Right lobe of liver (tissue), 6 donors: ENCODE data around the gene POMGNT1. TPM values are rescaled to one million over a fixed set of nuclear protein-coding genes. Genes with fewer than 3 reads are reported as not detected.
A peak's percentile ranks its signal among the peaks of the same experiment; 100 is the strongest.

Source experiments
- ATAC-seq, 4 donors: fragments of 200-7000 bp; cut with Tn5 transposase; one replicate each; pipeline ENCODE4 v1.9.1; 2020; ENCODE audit warnings: mild to moderate bottlenecking in 4 of 4, moderate library complexity in 4 of 4
- DNase-seq, 3 donors: peaks; one replicate each; pipeline ENCODE4 v3.0.0-alpha.2; 2020
- H3K27ac ChIP-seq, 3 donors: fragments of 200-600 bp; one replicate each; pipeline ENCODE4 v1.8.0; 2022
- H3K27me3 ChIP-seq, 2 donors: fragments of 200-600 bp; one replicate each; pipeline ENCODE4 v1.8.0; 2022
- H3K36me3 ChIP-seq, 4 donors: fragments of 200-600 bp; sonication (generic) in 1 of 4; one replicate each; pipeline versions ENCODE4 v1.5.1 to v1.8.0; 2017 to 2022; ENCODE audit warnings: control low read depth in 1 of 4
- H3K4me1 ChIP-seq, 4 donors: fragments of 200-600 bp; sonication (generic) in 1 of 4; one replicate each; pipeline versions ENCODE4 v1.5.1 to v1.8.0; 2017 to 2022; ENCODE audit warnings: control low read depth in 1 of 4
- H3K4me3 ChIP-seq, 3 donors: fragments of 200-600 bp; one replicate each; pipeline ENCODE4 v1.8.0; 2022
- H3K9me3 ChIP-seq, 4 donors: fragments of 200-600 bp; sonication (generic) in 1 of 4; one replicate each; pipeline versions ENCODE4 v1.5.1 to v1.8.0; 2017 to 2022; ENCODE audit warnings: control low read depth in 1 of 4
- CTCF ChIP-seq, 4 donors: fragments of 200-600 bp in 3 of 4; fragments of 450-650 bp in 1 of 4; IDR thresholded peaks; one replicate each; pipeline versions ENCODE4 v1.5.1 to v1.8.0; 2016 to 2022; ENCODE audit warnings: antibody characterized with exemption in 4 of 4, mild to moderate bottlenecking in 2 of 4
- POLR2A ChIP-seq: fragments of 450-650 bp; IDR thresholded peaks from one replicate; pipeline ENCODE4 v1.6.1; 2017; ENCODE audit warnings: antibody characterized with exemption, mild to moderate bottlenecking
- WGBS: methylation state at CpG from one replicate; pipeline ENCODE4 v1.1.6; 2018; ENCODE audit warnings: low coverage, low lambda C conversion rate; ENCODE audit not compliant: insufficient coverage; ENCODE audit errors: missing lambda C conversion rate; 5-methylcytosine and 5-hydroxymethylcytosine counted together
- intact Hi-C, 2 donors: fragments of 100-400 bp; cut with DNase I; formaldehyde crosslinking; loops; one replicate each; pipeline versions ENCODE4 v1.11.2 to v1.14.1; 2022
- total RNA-seq, 6 experiments: library from RNA; depleted of rRNA in 2 of 6; stranded (reverse); fragments of >200 nt in 2 of 6; fragmentation: NEBNext Ultra II Directional in 3 of 6; extraction: Animal tissue kit (Norgen Biotek cat#: 25700) in 3 of 6; gene quantifications; one replicate each; pipeline versions ENCODE4 v1.1.0 to v1.2.4, GENCODE V29; 2016 to 2023
- donor health status: DM: no; HTN: yes; CAD: no.
- donor health status: DM: no; HTN: no; CAD: no.
- donor health status: DM: no; HTN: no; CAD: no.
- donor health status: DM: no; HTN: yes; CAD: no.
- donor health status: DM: no; HTN: yes; CAD: no.

Gene POMGNT1
- total RNA-seq, 6 experiments from 2014 or later = 26.9 to 47.4 (median 38.8) TPM

DNA sequence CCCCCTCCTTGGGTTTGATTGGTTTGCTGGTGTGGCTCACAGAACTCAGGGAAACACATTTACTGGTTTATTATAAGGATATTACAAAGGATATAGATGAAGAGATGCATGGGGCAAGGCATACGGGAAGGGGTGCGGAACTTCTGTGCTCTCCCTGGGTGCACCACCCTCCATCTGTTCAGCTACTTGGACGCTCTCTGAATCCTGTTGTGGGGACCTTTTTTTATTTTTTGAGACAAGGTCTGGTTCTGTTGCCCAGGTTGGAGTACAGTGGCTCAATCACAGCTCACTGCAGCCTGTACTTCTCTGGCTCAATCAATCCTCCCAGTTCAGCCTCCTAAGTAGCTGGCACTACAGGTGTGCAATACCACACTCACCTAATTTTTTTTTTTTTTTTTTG is 12.3 kb upstream of the POMGNT1 start:
- Histone ChIP-seq H3K9me3 (no peaks in the 10 kb centered on the region), H3K4me1 (no peaks in the 10 kb centered on the region), H3K36me3 (no peaks in the 10 kb centered on the region), H3K4me3 (no peak overlapping the region), H3K27me3 (no peaks in the 10 kb centered on the region), H3K27ac (no peak overlapping the region)
- no peak for ATAC-seq
- WGBS = 82% methylated on average over 3 of the region's 3 CpGs
- TF ChIP-seq POLR2A = no peak
- TF ChIP-seq CTCF (IDR thresholded peaks at IDR 0.05) = no peak
- intact Hi-C loops = no loop called here
- DNase-seq = no peak

GRCh38 chr1:46206399-46206798 is 8.2 kb upstream of the POMGNT1 start:
- intact Hi-C loops = no loop called here
- 88% methylated on average over 2 of the region's 2 CpGs for WGBS
- no peaks in the 10 kb centered on the region for H3K36me3 ChIP-seq
- no peak overlapping the region for H3K27ac ChIP-seq
- H3K9me3 ChIP-seq = no peaks in the 10 kb centered on the region
- no peaks in the 10 kb centered on the region for H3K27me3 ChIP-seq
- no peak for ATAC-seq
- no peak for TF ChIP-seq POLR2A
- no peak for TF ChIP-seq CTCF (IDR thresholded peaks at IDR 0.05)
- no peak for DNase-seq
- H3K4me3 ChIP-seq = no peak overlapping the region
- H3K4me1 ChIP-seq = peaks cover 0 to 3% (median 0%) of the 10 kb centered on the region in 4 donors

GRCh38 chr1:46205791-46206190 is 7.6 kb upstream of the POMGNT1 start:
- Histone ChIP-seq H3K27me3 (no peaks in the 10 kb centered on the region), H3K36me3 (no peaks in the 10 kb centered on the region), H3K4me1 (peaks cover 0 to 3% (median 0%) of the 10 kb centered on the region in 4 donors), H3K27ac (no peak overlapping the region), H3K4me3 (no peak overlapping the region), H3K9me3 (no peaks in the 10 kb centered on the region)
- WGBS = 15% methylated on average over 2 of the region's 3 CpGs
- ATAC-seq = peak in 1 of 4 donors; percentile 32
- intact Hi-C loops = no loop called here
- DNase-seq = no peak
- no peak for TF ChIP-seq CTCF (IDR thresholded peaks at IDR 0.05)
- no peak for TF ChIP-seq POLR2A

DNA sequence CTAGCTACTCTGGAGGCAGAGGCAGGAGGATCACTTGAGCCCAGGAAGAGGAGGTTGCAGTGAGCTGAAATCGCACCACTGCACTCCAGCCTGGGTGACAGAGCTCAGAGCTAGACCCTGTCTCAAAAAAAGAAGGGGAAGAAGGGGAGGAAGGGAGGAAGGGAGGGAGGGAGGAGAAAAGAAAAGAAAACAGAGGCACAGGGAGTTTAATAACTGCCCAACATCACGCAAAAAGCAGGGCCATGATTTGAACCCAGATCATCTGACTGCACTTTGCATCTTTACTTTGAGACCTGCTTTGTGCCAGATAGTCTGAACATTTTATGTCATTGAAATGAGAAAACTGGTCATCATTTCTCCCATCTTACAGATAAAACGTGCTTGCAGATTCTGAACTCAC is 6.9 kb upstream of the POMGNT1 start:
- intact Hi-C loops = no loop called here
- no peak overlapping the region for H3K4me3 ChIP-seq
- H3K9me3 ChIP-seq = no peaks in the 10 kb centered on the region
- WGBS = 84% methylated on average over 3 of the region's 3 CpGs
- no peak overlapping the region for H3K27ac ChIP-seq
- H3K27me3 ChIP-seq = no peaks in the 10 kb centered on the region
- no peak for DNase-seq
- ATAC-seq = no peak
- peaks cover 0 to 3% (median 0%) of the 10 kb centered on the region in 4 donors for H3K4me1 ChIP-seq
- TF ChIP-seq CTCF (IDR thresholded peaks at IDR 0.05) (no peak), POLR2A (no peak)
- H3K36me3 ChIP-seq = no peaks in the 10 kb centered on the region

- ATAC-seq (no peak), DNase-seq (no peak)
- TF ChIP-seq POLR2A (no peak), CTCF (IDR thresholded peaks at IDR 0.05) (no peak)
- Histone ChIP-seq H3K4me3 (no peak overlapping the region), H3K4me1 (peaks cover 0 to 3% (median 0%) of the 10 kb centered on the region in 4 donors), H3K27me3 (no peaks in the 10 kb centered on the region), H3K36me3 (no peaks in the 10 kb centered on the region), H3K9me3 (no peaks in the 10 kb centered on the region), H3K27ac (no peak overlapping the region)
- intact Hi-C loops = no loop called here
- WGBS = 68% methylated on average over 4 of the region's 5 CpGs
Observed at GRCh38 chr1:46204406-46204742, 6.1 kb upstream of the POMGNT1 start.
